Astrocyte of the cerebellum (primary cell): Measurements from ENCODE around the gene PIK3CB.

Experiments used
- DNase-seq: peaks from one replicate; pipeline ENCODE4 v3.0.0-alpha.2; 2011; ENCODE audit warnings: low read depth
- H3K4me3 ChIP-seq: 2 replicates; pipeline ENCODE4 v1.5.1; 2011; ENCODE audit warnings: mild to moderate bottlenecking, low read depth, low read length, moderate library complexity
- in situ Hi-C: cut with HindIII; loops from 2 replicates; pipeline ENCODE4 v1.10.0; 2017; ENCODE audit warnings: low sequenced_read_pairs
- TF ChIP-seq, protein P1 (sequence below): IDR thresholded peaks from 2 replicates; pipeline ENCODE4 v1.5.1; 2012; ENCODE audit warnings: low read length, low read depth, moderate library complexity, mild to moderate bottlenecking; ENCODE audit errors: missing control alignments

Gene PIK3CB

DNA sequence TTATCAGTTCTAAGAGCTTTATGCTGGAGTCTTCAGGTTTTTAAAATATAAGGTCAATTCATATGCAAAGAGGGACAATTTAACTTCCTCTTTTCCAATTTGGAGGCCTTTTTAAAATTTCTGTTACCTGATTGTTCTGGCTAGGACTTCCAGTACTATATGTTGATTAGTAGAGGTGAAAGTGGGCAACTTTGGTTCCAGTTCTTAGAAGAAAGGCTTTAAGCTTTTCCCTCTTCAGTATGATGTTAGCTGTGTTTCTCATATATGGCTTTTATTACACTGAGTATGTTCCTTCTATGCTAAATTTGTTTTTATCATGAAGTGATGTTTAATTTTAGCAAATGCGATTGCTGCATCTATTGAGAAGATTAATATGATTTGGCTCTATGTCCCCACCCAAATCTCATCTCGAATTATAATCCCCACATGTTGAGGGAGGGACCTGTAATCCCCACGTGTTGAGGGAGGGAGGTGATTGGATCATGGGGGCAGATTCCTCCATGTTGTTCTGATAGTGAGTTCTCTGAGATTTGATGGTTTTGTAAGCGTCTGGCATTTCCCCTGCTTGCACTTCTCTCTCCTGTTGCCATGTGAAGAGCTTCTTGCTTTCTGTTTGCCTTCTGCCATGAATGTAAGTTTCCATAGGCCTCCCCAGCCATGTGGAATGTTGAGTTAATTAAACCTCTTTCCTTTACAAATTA lies 192.4 kb downstream of the PIK3CB start:
- TF ChIP-seq, protein P1, sequence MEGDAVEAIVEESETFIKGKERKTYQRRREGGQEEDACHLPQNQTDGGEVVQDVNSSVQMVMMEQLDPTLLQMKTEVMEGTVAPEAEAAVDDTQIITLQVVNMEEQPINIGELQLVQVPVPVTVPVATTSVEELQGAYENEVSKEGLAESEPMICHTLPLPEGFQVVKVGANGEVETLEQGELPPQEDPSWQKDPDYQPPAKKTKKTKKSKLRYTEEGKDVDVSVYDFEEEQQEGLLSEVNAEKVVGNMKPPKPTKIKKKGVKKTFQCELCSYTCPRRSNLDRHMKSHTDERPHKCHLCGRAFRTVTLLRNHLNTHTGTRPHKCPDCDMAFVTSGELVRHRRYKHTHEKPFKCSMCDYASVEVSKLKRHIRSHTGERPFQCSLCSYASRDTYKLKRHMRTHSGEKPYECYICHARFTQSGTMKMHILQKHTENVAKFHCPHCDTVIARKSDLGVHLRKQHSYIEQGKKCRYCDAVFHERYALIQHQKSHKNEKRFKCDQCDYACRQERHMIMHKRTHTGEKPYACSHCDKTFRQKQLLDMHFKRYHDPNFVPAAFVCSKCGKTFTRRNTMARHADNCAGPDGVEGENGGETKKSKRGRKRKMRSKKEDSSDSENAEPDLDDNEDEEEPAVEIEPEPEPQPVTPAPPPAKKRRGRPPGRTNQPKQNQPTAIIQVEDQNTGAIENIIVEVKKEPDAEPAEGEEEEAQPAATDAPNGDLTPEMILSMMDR, result no peak
- DNase-seq, result no peak
- in situ Hi-C loops, result no loop called here
- H3K4me3 ChIP-seq, result no peak overlapping the region

DNA sequence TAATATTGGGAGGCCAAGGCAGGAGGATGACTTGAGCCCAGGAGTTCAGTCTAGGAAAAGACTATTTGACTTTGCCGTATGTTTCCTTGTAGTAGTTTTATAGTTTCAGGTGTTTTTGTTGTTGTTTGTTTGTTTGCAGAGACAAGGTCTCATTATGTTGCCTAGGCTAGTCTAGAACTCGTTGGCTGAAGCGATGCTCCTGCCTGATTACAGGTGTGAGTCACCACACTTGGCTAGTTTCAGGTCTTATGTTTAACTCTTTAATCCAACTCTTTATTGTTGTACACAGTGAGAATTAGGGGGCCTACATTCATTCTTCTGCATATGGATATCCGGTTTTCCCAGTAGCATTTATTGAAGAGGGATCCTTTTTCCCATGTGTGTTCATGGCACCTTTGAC lies 194.2 kb downstream of the PIK3CB start:
- TF ChIP-seq, protein P1, result no peak
- DNase-seq, result no peak
- in situ Hi-C loops, result no loop called here

DNA sequence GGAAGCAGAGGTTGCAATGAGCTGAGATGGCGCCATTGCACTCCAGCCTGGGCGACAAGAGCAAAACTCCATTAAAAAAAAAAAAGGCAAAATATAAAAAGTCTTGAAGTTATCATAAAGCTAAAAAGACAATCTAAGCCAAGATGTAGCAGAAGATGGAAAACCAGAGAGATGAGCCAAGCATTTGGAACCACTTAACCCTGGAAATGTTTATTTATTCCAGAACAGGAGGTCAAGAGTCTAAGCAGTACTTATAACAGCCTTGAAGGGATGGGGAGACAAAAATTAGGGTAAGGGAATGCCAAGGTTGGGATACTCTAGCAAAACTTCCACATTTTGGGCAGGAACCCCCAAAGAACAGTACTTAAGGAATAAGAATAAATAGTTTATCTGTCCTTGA lies 196.1 kb downstream of the PIK3CB start:
- no peak overlapping the region for H3K4me3 ChIP-seq
- no peak for DNase-seq
- in situ Hi-C loops, result no loop called here
- TF ChIP-seq, protein P1, result no peak

More for the DNA sequence above, 194.2 kb downstream of the PIK3CB start:
- no peak overlapping the region for H3K4me3 ChIP-seq

DNA sequence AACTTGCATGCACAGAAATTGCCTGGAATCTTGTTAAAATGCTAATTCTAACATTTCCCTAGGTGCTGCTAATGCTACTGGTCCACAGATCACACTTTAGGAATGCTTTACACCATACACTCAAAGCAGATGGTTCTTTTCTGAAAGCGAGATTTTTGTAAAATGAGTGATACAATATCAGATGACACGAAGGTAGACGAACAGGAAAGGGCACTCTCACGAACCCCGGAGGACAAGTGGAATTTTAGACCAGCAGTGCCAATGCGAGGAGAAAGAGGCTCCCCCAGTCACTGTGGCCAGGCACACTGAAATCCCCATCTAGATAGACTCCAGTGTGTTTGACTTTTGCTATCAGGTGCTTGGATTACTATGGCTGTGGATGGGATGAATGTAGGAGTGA lies 205.2 kb downstream of the PIK3CB start:
- TF ChIP-seq, protein P1, result no peak
- no peak overlapping the region for H3K4me3 ChIP-seq
- no peak for DNase-seq
- in situ Hi-C loops, result no loop called here

DNA sequence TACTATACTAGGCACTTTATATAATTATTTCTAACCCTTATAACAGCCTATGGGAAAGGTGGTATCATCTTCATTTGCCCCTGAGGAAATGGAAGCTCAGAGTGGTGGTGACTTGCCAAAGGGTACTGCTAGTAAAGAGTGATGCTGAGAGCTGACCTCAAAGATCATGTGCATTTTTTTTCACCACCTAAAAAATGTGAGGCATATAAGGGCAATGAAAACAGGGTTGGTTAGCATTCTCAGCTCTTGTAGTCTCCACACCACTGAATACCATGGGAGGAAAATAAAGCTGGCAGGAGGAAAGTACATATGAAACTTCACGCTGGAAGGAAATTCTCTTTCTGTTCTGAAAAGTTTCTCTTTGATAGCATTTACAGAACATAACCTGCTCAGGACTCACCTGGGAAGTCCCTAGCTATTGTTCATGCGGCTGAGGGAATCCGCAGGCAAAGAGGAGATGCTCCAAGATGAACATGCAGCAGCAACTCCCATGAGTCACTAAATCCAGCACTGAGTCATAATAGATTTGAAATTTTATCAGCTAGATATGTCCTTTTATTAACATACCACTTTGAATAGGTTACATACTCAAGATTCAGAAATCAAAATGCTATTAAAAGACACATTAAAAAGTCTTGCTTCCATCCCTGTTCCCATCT lies 208.9 kb downstream of the PIK3CB start:
- in situ Hi-C loops, result no loop called here
- DNase-seq, result no peak
- TF ChIP-seq, protein P1, result no peak
- H3K4me3 ChIP-seq, result no peak overlapping the region

DNA sequence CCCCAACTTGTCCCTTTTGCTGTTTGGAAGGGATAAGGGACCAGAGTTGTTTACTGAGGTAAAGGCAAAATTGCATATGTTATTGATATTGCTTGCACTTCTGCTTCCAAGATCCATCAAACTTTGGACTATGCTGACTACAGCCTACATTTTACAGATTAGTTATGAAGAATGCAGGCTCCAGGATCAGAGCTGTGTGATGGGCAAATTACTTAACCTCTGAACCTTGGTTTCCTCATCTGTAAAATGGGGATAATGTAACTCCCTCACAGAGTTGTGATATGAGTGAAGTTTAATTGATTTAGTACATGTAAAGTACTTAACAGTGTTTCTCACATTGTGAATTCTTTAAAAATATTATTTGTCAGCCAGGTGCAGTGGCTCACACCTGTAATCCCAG lies 210.2 kb downstream of the PIK3CB start:
- no peak for DNase-seq
- no peak overlapping the region for H3K4me3 ChIP-seq
- in situ Hi-C loops, result no loop called here
- TF ChIP-seq, protein P1, result no peak
